A549 (cell line): ENCODE data around the gene SLC36A4.

Source experiments
- CHD2 ChIP-seq: fragments of 150-350 bp; IDR thresholded peaks from 2 replicates; pipeline ENCODE4 v1.6.1; 2014; ENCODE audit warnings: low read length; ENCODE audit not compliant: partially characterized antibody
- HOXA7 ChIP-seq: fragments of 250-450 bp; sonication (Bioruptor Pico); IDR thresholded peaks from 2 replicates; pipeline ENCODE4 v1.5.0; 2020; ENCODE audit warnings: mild to moderate bottlenecking, moderate library complexity
- POLR2A ChIP-seq: IDR thresholded peaks from 2 replicates; pipeline ENCODE4 v1.6.1; 2012; ENCODE audit warnings: mild to moderate bottlenecking, low read length
- POLR2AphosphoS2 ChIP-seq: conservative IDR thresholded peaks from 2 replicates; pipeline ENCODE4 v1.6.1; 2012; ENCODE audit warnings: low read length, improper control_type of control experiment, inconsistent platforms
- RCOR1 ChIP-seq: fragments of 150-350 bp; IDR thresholded peaks from 2 replicates; pipeline ENCODE4 v1.6.1; 2014; ENCODE audit warnings: antibody characterized with exemption, low read length, low read depth
- RFX5 ChIP-seq: fragments of 450-650 bp; IDR thresholded peaks from 2 replicates; pipeline ENCODE4 v1.7.1; 2014; ENCODE audit warnings: antibody characterized with exemption, mild to moderate bottlenecking, moderate library complexity
- TF ChIP-seq, protein P1 (sequence below): fragments of >200 bp; sonication (Bioruptor Twin); formaldehyde crosslinking; IDR thresholded peaks from 3 replicates; pipeline ENCODE4 v1.6.1; 2016
- TF ChIP-seq, protein P2 (sequence below): fragments of >200 bp; sonication (Bioruptor Twin); formaldehyde crosslinking; IDR thresholded peaks from 3 replicates; pipeline ENCODE4 v1.5.1; 2016

DNA sequence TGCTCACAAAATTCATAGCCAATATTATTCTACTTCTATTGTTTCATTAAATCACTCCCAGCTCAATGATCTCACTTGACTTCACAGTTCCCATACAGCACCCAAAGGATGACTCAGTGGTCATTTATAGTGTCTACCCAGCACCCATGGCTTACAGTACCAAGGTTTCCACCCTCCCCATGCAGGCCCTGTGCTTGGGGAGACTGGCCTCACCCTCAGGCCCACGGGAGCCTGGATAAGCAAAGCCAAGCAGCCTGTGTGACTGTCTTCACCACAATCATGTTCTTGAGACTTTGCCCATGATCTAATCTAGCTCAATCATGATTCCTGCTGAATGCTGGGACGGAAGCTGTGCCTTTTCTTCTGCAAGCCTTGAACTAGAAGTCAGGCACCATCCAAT is 97.6 kb downstream of the SLC36A4 start:
- TF ChIP-seq POLR2AphosphoS2 (no peak), CHD2 (no peak), POLR2A (no peak), HOXA7 (no peak), RFX5 (no peak), RCOR1 (no peak)
- TF ChIP-seq, protein P1, sequence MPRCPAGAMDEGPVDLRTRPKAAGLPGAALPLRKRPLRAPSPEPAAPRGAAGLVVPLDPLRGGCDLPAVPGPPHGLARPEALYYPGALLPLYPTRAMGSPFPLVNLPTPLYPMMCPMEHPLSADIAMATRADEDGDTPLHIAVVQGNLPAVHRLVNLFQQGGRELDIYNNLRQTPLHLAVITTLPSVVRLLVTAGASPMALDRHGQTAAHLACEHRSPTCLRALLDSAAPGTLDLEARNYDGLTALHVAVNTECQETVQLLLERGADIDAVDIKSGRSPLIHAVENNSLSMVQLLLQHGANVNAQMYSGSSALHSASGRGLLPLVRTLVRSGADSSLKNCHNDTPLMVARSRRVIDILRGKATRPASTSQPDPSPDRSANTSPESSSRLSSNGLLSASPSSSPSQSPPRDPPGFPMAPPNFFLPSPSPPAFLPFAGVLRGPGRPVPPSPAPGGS: no peak
- TF ChIP-seq, protein P2, sequence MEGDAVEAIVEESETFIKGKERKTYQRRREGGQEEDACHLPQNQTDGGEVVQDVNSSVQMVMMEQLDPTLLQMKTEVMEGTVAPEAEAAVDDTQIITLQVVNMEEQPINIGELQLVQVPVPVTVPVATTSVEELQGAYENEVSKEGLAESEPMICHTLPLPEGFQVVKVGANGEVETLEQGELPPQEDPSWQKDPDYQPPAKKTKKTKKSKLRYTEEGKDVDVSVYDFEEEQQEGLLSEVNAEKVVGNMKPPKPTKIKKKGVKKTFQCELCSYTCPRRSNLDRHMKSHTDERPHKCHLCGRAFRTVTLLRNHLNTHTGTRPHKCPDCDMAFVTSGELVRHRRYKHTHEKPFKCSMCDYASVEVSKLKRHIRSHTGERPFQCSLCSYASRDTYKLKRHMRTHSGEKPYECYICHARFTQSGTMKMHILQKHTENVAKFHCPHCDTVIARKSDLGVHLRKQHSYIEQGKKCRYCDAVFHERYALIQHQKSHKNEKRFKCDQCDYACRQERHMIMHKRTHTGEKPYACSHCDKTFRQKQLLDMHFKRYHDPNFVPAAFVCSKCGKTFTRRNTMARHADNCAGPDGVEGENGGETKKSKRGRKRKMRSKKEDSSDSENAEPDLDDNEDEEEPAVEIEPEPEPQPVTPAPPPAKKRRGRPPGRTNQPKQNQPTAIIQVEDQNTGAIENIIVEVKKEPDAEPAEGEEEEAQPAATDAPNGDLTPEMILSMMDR: no peak
